ENCODE results near the gene SUCO. TPM values are rescaled to one million over a fixed set of nuclear protein-coding genes. Genes with fewer than 3 reads are reported as not detected.
"Not testable (repeated sequence)": the region's sequence is repeated elsewhere in the genome, so short reads cannot be mapped to it uniquely, and the experiment has no call there.

The SUCO gene
- total and polyA plus RNA-seq, 12 donors, result 10.2 to 31.4 (median 24.6) TPM

GRCh38 chr1:172588296-172589291 is 55.6 kb downstream of the SUCO start:
- DNase-seq (no peak), ATAC-seq (peak in 1 of 8 donors; percentile 48)
- TF ChIP-seq CTCF (IDR thresholded peaks at IDR 0.05), result no peak
- Histone ChIP-seq H3K27me3 (no peaks in the 10 kb centered on the region), H3K4me1 (peaks cover 0 to 40% (median 8%) of the 10 kb centered on the region in 9 donors), H3K36me3 (peaks cover 0 to 64% (median 28%) of the 10 kb centered on the region in 9 donors), H3K4me3 (no peak overlapping the region), H3K27ac (peak overlapping the region in 1 of 10 donors; percentile 51), H3K9me3 (peaks cover 0 to 10% (median 0%) of the 10 kb centered on the region in 11 donors)
- 77 to 80% methylated on average over 7 of the region's 7 CpGs for WGBS, 2 donors
- intact Hi-C loops (cut with DNase I), result no loop called here

- H3K36me3 ChIP-seq, result peaks cover 0 to 73% (median 28%) of the 10 kb centered on the region in 9 donors
- H3K27ac ChIP-seq, result peak overlapping the region in 1 of 10 donors; percentile 51
- WGBS, 2 donors, result 94 to 97% methylated on average over 3 of the region's 3 CpGs
- peaks cover 0 to 40% (median 8%) of the 10 kb centered on the region in 9 donors for H3K4me1 ChIP-seq
- intact Hi-C loops (cut with DNase I), result no loop called here
- H3K9me3 ChIP-seq, result peaks cover 0 to 10% (median 0%) of the 10 kb centered on the region in 11 donors
- no peak overlapping the region for H3K4me3 ChIP-seq
- no peaks in the 10 kb centered on the region for H3K27me3 ChIP-seq
- ATAC-seq (no peak), DNase-seq (no peak)
- no peak for TF ChIP-seq CTCF (IDR thresholded peaks at IDR 0.05)
These were observed 56.6 kb downstream of the SUCO start for GRCh38 chr1:172589553-172589952.

DNA sequence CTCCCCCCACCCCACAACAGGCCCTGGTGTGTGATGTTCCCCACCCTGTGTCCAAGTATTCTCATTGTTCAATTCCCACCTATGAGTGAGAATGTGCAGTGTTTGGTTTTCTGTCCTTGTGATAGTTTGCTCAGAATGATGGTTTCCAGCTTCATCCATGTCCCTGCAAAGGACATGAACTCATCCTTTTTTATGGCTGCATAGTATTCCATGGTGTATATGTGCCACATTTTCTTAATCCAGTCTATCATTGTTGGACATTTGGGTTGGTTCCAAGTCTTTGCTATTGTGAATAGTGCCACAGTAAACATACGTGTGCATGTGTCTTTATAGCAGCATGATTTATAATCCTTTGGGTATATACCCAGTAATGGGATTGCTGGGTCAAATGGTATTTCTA is 58.5 kb downstream of the SUCO start:
- Histone ChIP-seq H3K4me1 (peaks cover 0 to 26% (median 0%) of the 10 kb centered on the region in 9 donors), H3K9me3 (peaks cover 0 to 15% (median 0%) of the 10 kb centered on the region in 11 donors), H3K36me3 (peaks cover 0 to 83% (median 38%) of the 10 kb centered on the region in 9 donors)
- H3K27ac ChIP-seq; intact Hi-C loops (cut with DNase I); DNase-seq; ATAC-seq; H3K4me3 ChIP-seq; H3K27me3 ChIP-seq: not testable (repeated sequence)
- no CpG with 5 or more reads among the region's 1 CpG for WGBS, 2 donors

DNA sequence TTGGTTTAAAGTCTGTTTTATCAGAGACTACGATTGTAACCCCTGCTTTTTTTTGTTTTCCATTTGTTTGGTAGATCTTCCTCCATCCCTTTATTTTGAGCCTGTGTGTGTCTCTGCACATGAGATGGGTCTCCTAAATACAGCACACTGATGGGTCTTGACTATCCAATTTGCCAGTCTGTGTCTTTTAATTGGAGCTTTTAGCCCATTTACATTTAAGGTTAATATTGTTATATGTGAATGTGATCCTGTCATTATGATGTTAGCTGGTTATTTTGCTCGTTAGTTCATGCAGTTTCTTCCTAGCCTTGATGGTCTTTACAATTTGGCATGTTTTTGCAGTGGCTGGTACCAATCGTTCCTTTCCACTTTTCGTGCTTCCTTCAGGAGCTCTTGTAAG is 62.1 kb downstream of the SUCO start:
- DNase-seq; H3K4me1 ChIP-seq; ATAC-seq; H3K27ac ChIP-seq; intact Hi-C loops (cut with DNase I); H3K27me3 ChIP-seq; H3K4me3 ChIP-seq: not testable (repeated sequence)
- H3K36me3 ChIP-seq, result peaks cover 0 to 92% (median 38%) of the 10 kb centered on the region in 9 donors
- peaks cover 0 to 23% (median 0%) of the 10 kb centered on the region in 11 donors for H3K9me3 ChIP-seq
- 97 to 100% methylated on average over 4 of the region's 4 CpGs for WGBS, 2 donors

- H3K36me3 ChIP-seq, result peaks cover 0 to 96% (median 28%) of the 10 kb centered on the region in 9 donors
- H3K4me3 ChIP-seq; intact Hi-C loops (cut with DNase I); H3K27ac ChIP-seq; DNase-seq; ATAC-seq; H3K27me3 ChIP-seq; H3K4me1 ChIP-seq: not testable (repeated sequence)
- 81 to 88% methylated on average over 10 of the region's 10 CpGs for WGBS, 2 donors
- H3K9me3 ChIP-seq, result peaks cover 0 to 22% (median 0%) of the 10 kb centered on the region in 11 donors
These were observed 63.8 kb downstream of the SUCO start for GRCh38 chr1:172596782-172597181.

Data from heart right ventricle (tissue), 16 donors.